ENCODE data around the gene EPOP. TPM values are rescaled to one million over a fixed set of nuclear protein-coding genes. Genes with fewer than 3 reads are reported as not detected.

EPOP gene
- total and polyA plus RNA-seq, 2 of the 13 experiments (the other 11 are each of a cell fraction or from before 2014, with no cell fraction given) = 14.7 to 37.8 TPM

DNA sequence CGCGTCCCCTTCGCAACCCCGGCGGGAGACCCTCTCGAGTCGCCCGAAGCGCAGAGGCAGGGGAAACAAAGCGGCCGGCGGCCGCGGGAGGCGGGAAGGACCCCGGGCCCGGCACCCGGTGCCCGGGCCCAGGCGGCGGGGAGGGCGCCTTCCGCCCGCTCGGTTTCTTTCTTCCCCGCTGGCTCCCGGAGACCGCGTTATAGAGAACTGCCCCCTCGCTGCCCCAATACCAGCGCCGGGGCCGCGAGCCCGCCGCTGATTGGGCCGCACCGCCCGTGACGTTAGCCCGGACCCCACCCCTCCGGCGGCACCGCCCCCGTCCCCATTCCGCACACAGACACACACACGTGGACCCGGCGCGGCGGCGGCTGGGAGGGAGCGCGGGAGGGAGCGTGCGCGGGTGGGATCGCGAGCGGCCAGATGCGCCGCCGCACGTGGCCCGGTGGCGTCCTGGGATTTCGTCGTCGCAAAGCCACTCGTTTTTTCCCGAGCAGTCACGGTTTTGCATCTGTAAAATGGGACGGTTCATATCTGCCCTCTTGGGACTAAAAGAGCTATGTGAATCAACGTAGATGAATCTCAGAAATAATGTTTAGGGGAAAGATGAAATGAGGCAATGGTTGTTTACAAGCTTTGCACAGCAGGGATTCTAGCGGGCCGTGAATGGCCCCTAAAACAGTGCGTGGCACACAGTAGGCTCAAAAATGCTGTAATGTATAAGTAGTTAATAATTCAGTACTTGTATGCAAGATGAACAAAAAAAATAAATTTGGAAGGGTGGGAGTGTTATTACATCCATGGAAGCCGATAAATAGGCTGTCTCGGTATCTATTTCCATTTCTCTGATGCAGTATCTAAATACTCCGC lies at the start of gene EPOP (continued):
- TF ChIP-seq, protein P1, sequence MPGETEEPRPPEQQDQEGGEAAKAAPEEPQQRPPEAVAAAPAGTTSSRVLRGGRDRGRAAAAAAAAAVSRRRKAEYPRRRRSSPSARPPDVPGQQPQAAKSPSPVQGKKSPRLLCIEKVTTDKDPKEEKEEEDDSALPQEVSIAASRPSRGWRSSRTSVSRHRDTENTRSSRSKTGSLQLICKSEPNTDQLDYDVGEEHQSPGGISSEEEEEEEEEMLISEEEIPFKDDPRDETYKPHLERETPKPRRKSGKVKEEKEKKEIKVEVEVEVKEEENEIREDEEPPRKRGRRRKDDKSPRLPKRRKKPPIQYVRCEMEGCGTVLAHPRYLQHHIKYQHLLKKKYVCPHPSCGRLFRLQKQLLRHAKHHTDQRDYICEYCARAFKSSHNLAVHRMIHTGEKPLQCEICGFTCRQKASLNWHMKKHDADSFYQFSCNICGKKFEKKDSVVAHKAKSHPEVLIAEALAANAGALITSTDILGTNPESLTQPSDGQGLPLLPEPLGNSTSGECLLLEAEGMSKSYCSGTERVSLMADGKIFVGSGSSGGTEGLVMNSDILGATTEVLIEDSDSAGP (CRISPR knock-in tag; IDR thresholded peaks at IDR 0.05; ENCODE audit: borderline replicate concordance) = peak; percentile 63
- TF ChIP-seq RNF2 (conservative IDR thresholded peaks at IDR 0.05; ENCODE audit: low read depth) (no peak; the same call in 1 of the 2 replicates), ZFP37 (CRISPR knock-in tag; IDR thresholded peaks at IDR 0.05; ENCODE audit: borderline replicate concordance) (peak; percentile 83), PAX8 (CRISPR knock-in tag; IDR thresholded peaks at IDR 0.05; ENCODE audit: borderline replicate concordance) (no peak), ZNF607 (CRISPR knock-in tag; IDR thresholded peaks at IDR 0.05; ENCODE audit: borderline replicate concordance) (peak; percentile 96), ZNF678 (CRISPR knock-in tag; IDR thresholded peaks at IDR 0.05) (no peak), GABPB1 (CRISPR knock-in tag; IDR thresholded peaks at IDR 0.05) (peak; percentile 81), MEF2D (CRISPR knock-in tag; IDR thresholded peaks at IDR 0.05) (0 out of 2 replicates have a peak, but pooled peaks have one; percentile 20), ZFY (CRISPR knock-in tag; IDR thresholded peaks at IDR 0.05) (peak; percentile 74), ATF7-NPFF (CRISPR knock-in tag; IDR thresholded peaks at IDR 0.05; ENCODE audit: low read depth) (peak; percentile 99), ZNF567 (CRISPR knock-in tag; IDR thresholded peaks at IDR 0.05; ENCODE audit: borderline replicate concordance) (peak; percentile 41; the same call in 1 of the 2 replicates), MEIS1 (CRISPR knock-in tag; IDR thresholded peaks at IDR 0.05; ENCODE audit: borderline replicate concordance) (0 out of 2 replicates have a peak, but pooled peaks have one; percentile 65), BCL6 (CRISPR knock-in tag; IDR thresholded peaks at IDR 0.05) (peak; percentile 37; the same call in 1 of the 2 replicates), ZNF772 (CRISPR knock-in tag; IDR thresholded peaks at IDR 0.05) (peak; percentile 97), SMAD3 (CRISPR knock-in tag; IDR thresholded peaks at IDR 0.05) (peak; percentile 87), HOXA9 (CRISPR knock-in tag; IDR thresholded peaks at IDR 0.05; ENCODE audit: borderline replicate concordance) (peak; percentile 55; the same call in 1 of the 2 replicates)
- TF ChIP-seq, protein P2, sequence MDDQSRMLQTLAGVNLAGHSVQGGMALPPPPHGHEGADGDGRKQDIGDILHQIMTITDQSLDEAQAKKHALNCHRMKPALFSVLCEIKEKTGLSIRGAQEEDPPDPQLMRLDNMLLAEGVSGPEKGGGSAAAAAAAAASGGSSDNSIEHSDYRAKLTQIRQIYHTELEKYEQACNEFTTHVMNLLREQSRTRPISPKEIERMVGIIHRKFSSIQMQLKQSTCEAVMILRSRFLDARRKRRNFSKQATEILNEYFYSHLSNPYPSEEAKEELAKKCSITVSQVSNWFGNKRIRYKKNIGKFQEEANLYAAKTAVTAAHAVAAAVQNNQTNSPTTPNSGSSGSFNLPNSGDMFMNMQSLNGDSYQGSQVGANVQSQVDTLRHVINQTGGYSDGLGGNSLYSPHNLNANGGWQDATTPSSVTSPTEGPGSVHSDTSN (CRISPR knock-in tag; IDR thresholded peaks at IDR 0.05; ENCODE audit: borderline replicate concordance) = 0 out of 2 replicates have a peak, but pooled peaks have one; percentile 59
- TF ChIP-seq, protein P3, sequence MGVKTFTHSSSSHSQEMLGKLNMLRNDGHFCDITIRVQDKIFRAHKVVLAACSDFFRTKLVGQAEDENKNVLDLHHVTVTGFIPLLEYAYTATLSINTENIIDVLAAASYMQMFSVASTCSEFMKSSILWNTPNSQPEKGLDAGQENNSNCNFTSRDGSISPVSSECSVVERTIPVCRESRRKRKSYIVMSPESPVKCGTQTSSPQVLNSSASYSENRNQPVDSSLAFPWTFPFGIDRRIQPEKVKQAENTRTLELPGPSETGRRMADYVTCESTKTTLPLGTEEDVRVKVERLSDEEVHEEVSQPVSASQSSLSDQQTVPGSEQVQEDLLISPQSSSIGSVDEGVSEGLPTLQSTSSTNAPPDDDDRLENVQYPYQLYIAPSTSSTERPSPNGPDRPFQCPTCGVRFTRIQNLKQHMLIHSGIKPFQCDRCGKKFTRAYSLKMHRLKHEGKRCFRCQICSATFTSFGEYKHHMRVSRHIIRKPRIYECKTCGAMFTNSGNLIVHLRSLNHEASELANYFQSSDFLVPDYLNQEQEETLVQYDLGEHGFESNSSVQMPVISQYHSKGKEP (CRISPR knock-in tag; IDR thresholded peaks at IDR 0.05) = peak; percentile 95
- TF ChIP-seq, protein P4, sequence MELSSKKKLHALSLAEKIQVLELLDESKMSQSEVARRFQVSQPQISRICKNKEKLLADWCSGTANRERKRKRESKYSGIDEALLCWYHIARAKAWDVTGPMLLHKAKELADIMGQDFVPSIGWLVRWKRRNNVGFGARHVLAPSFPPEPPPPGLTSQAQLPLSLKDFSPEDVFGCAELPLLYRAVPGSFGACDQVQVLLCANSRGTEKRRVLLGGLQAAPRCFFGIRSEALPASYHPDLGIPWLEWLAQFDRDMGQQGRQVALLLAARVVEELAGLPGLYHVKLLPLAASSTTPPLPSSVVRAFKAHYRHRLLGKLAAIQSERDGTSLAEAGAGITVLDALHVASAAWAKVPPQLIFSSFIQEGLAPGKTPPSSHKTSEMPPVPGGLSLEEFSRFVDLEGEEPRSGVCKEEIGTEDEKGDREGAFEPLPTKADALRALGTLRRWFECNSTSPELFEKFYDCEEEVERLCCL (CRISPR knock-in tag; IDR thresholded peaks at IDR 0.05; ENCODE audit: borderline replicate concordance) = 0 out of 2 replicates have a peak, but pooled peaks have one; percentile 40
